HEK293T (cell line): ENCODE measurements around the gene CSF1R.

Experiments used
- ELF4 ChIP-seq: fragments of 450-650 bp; IDR thresholded peaks from 2 replicates; pipeline ENCODE4 v1.6.1; 2017; ENCODE audit warnings: antibody characterized with exemption
- FOXK2 ChIP-seq: fragments of 450-650 bp; IDR thresholded peaks from 2 replicates; pipeline ENCODE4 v1.6.1; 2016; ENCODE audit warnings: mild to moderate bottlenecking
- HDGF ChIP-seq: fragments of 450-650 bp; IDR thresholded peaks from 2 replicates; pipeline ENCODE4 v1.6.1; 2017; ENCODE audit warnings: antibody characterized with exemption, borderline replicate concordance
- NFRKB ChIP-seq: fragments of 450-650 bp; IDR thresholded peaks from 2 replicates; pipeline ENCODE4 v1.6.1; 2016; ENCODE audit warnings: mild to moderate bottlenecking, moderate library complexity
- SP1 ChIP-seq: fragments of 450-650 bp; IDR thresholded peaks from 2 replicates; pipeline ENCODE4 v1.6.1; 2017
- ZNF384 ChIP-seq: fragments of 450-650 bp; IDR thresholded peaks from 2 replicates; pipeline ENCODE4 v1.6.1; 2016

DNA sequence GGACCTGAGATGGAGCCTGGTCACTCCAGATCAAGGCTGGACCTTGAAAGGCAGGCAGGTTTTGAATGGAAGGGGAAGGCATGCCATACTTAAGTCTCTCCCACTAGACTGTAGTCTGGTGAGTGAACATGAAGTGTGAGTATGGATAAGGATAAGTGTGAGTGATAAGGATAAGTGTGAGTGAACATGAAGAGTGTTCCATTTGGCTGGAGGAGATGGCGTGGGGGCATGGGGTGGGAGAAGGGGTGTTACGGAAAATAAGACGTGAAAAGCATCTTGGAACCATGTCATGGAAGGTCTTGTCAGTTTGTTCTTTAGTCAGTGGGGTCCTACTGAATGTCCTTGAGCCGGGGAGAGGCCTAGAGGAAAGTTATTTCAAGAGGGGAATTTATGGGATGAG lies 53.0 kb downstream of the CSF1R start:
- TF ChIP-seq ELF4 (no peak), HDGF (no peak), SP1 (no peak), FOXK2 (no peak), ZNF384 (no peak), NFRKB (no peak)
